OCI-M2 (cell line): ENCODE data around the gene TBKBP1.
A peak's percentile ranks its signal among the peaks of the same experiment; 100 is the strongest.
"Not testable (repeated sequence)": the region's sequence is repeated elsewhere in the genome, so short reads cannot be mapped to it uniquely, and the experiment has no call there.

Experiments used
- DNase-seq: peaks from one replicate; lab custom pipeline; 2025; ENCODE audit not compliant: unreplicated experiment; lab: John Stamatoyannopoulos, UW

TBKBP1 gene

DNA sequence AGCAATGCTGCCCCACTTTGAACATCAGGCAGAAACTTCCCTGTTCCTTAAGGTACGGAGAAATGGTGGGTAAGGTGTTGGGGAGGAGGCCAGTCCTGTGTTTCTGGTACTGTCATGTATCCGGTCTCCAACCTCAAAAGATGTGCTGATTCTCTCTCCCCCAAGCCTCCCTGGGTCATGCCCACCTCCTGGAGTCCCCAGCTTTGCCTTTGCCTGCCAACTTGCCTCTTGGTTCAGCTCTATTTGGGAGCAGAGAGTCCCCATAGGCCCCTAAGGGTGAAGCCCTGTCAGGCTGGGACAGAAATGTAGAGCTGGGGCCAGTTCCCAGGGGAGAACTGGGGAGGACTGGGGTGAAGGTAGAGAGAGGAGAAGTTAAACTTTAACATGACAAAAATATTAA is 37.4 kb downstream of the TBKBP1 start:
- no peak for DNase-seq

DNA sequence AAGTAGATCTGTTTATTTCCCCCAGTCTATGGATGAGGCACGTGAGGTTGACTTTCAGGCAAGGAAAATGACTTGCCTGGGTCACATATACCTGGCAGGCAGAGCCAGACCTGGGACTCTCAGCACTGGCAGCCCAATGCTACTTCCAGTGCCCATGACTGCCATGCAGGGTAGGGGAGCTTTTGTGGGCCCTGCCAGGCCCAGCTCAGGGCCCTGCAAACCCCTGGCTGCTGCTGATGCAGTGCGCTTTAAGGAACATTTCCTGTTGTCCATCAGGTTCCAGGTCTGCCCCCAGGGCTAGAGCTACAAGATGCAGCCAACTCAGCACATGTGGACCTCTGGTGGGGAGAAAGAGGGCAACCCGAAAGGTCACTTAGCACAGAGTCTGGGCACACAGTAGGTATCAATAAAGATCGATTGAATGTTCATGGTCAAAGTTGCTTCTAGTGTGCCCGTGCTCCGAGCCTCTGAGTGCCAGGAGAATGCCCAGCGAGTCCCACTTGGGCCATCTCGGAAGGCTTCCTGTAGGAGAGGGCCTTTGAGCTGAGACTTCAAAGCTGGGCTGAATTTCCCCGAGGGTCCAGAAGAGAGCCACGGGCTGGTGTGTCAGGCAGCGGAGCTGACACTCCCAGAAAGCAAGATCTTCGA is 38.6 kb downstream of the TBKBP1 start:
- DNase-seq, result no peak

DNA sequence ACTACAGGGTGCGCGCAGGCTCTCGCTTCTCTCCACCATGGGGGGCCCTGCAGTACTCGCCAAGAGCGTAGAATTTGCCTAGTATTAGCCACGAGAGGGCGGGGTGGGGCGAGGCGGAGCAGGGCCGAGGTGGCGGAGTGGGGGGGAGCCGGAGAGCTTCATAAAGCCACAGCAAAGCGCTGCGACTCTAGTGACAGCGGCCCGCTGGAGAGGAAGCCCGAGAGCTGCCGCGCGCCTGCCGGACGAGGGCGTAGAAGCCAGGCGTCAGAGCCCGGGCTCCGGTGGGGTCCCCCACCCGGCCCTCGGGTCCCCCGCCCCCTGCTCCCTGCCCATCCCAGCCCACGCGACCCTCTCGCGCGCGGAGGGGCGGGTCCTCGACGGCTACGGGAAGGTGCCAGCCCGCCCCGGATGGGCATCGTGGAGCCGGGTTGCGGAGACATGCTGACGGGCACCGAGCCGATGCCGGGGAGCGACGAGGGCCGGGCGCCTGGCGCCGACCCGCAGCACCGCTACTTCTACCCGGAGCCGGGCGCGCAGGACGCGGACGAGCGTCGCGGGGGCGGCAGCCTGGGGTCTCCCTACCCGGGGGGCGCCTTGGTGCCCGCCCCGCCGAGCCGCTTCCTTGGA is 39.2 kb downstream of the TBKBP1 start, which contains the start of gene TBX21:
TSS of gene TBX21 (plus strand) at position 190 of the 627 bp plus-strand sequence. CDS start at position 409, 219 bp downstream.
- DNase-seq, result peak; percentile 6

DNA sequence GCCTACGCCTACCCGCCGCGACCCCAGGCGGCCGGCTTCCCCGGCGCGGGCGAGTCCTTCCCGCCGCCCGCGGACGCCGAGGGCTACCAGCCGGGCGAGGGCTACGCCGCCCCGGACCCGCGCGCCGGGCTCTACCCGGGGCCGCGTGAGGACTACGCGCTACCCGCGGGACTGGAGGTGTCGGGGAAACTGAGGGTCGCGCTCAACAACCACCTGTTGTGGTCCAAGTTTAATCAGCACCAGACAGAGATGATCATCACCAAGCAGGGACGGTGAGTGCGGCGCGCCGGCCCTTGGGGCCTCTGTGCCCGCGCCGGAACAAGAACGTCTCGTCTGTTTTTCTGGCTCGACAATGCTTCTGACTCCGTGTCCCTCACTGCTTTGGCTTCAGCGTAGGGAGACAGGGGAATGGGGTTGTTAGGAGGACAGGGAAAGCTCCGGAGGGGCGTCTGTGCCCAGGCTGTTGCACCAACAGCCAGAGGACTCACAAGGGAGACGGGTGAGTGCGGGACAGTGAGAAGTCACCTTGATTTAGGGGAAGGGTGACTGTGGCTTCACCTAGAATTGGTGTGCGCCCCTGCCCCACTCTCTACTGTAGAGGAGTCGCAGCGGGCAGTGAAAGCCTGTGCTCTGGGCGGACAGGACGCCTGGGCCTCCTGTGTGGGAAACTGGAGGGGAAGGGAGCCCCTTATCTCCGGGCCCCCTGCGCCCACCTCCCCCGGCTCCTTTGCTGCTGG is 39.9 kb downstream of the TBKBP1 start:
- DNase-seq, result no peak

DNA sequence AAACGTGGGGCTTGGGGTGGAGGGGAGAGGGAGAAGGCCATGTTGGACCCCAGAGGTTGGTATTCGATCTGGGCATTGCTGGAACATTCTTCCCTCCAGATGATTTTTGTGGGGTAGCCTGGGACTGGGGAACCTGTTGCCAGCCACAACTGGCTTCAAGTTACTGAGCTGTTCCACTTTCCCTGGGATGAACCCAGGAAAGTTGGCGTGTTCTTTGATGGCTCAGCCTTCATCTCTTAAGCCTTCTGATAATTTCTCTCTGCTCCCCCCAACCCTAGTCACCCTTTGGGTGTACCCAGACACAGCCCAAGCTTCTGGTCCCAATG is 41.1 kb downstream of the TBKBP1 start:
- no peak for DNase-seq

DNA sequence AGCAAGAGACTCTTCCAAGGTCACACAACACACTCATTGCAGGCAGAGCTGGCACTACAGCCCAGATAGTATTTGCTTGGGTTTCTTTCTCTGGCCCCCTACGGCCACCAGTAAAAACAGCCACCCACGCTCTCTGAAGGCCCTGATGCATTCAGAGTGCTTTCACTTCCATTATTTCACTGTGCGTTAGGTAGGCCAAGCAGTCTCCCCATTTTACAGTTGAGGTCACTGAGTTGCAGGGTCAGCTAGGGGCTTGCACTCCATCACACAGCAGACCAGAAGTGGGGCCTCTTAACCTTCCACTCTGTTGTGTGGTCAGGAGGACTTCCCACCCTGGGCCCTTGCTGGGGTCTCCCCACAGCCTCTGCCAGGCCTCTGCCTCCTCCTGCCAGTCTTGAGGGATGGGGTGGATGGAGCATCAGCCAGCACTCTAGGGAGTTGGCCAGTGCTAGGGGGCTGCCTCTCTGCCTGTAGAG is 41.6 kb downstream of the TBKBP1 start:
- no peak for DNase-seq

DNA sequence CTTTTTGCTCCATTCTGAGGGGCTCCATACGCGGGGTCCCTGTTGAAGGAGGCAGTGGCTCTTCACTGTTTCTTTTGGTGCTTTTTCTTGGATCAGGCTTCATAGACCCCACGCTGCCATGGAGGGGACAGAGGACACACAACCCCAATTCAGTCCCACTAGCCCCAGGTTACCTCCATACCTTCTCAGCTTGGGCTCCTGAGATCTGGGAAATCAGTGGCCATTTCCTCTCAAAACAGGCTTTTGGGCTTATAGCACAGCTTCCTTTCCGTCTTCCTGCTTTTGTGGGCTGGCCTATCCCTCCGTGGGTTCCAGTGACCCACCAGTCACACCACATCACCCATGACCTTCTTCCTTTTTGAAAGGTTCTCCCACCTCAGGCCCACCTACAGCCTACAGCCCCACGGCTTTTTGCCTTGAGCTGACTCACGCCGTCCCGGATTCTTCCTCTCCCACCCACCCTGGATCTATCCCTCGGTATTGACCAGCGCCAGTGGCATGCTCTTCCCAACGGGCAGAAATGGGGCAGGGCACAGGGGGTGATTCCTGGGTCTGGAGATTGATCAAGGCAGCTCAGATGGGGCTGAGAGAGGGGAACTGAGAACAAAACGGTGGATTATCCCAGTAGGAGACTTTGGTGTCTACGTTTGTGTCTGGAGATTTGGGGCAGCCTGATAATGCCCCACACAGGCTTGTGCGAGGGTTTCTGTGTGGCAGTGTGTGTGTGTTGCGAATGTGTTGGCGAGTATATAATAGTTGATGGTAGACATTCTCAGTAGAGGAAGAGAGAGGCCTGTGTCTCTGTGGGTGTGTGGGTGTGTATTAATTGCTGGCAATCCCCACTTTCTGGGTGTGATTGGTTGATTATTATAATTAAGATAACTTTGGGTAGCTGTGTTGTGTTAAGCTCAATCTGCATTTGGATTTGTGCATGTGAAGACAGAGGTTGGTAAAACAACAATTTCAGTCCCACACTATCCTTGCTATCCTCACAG is 42.8 kb downstream of the TBKBP1 start:
- DNase-seq, result no peak

DNA sequence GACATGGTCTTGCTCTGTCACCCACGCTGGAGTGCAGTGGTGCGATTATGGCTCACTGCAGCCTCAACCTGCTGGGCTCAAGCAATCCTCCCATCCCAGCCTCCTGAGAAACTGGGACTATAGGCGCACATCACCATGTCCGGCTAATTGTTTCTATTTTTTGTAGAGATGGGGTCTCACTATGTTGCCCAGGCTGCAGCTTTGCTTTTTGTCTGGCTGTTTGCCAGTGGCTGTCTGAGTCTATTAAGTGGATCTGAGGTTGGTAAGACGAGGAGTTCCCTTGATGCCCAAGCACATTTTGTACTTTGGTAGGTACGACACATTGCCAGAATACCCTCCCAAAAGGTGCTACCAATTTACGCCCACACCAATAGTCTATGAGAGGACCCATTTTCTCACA is 44.2 kb downstream of the TBKBP1 start:
- DNase-seq, result no peak

DNA sequence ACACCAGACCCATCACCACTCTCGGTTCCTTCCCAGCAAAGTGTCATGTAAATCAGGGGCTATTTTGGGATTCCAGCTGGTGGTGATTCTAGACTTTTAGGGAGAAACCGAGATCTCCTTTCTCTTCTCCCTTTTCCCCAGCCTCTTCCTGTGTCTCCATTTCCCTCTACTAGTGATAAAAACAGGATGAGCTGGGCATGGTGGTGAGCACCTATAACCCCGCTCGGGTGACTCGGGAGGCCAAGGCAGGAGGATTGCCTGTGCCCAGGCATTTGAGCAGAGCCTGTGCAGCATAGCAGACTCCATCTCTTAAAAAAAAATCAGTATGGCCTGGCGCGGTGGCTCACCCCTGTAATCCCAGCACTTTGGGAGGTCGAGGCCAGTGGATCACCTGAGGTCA is 45.2 kb downstream of the TBKBP1 start:
- DNase-seq, result no peak

DNA sequence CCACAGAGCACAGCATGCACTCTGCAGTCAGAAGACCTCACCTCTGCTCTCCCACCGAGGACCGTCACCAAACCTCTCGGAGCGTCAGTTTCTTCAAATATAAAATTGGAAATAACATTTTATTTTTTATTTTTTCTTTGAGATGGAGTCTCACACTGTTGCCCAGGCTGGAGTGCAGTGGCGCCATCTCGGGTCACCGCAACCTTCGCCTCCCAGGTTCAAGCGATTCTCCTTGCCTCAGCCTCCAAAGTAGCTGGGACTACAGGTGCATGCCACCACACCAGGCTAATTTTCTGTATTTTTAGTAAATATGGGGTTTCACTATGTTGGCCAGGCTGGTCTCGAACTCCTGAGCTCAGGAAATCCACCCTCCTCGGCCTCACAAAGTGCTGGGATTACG is 46.0 kb downstream of the TBKBP1 start:
- not testable (repeated sequence) for DNase-seq

DNA sequence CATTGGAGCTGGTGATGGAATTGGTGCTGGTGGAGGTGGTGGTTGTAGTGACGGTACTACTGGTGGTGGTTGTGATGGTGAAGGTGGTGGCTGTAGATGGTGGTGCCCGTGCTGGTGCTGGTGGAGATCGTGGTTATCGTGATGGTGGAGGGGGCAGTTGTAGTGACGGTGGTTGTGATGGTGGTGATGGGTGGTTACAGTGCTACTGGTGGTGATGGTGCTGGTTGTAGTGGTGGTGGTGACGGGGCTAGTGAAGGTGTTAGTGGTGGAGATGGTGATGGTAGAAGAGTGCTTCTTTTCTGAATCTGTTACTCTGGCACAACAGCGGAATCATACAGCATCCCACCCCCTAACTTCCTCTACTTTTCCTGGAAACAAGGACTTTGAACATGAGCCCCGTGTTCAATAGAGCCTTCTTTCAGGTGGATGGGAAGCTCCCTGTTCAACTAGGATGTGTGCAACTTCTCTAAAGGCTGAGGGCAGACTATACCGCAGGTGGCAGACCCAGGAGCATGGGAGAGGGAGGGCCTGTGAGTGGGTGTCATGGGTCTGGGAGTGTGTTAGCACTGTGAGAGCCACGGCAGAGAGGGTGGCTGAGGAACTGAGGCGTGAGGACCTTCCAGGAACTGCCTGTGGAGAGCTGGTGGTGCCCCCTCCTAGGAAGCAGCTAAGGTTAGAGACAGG is 47.3 kb downstream of the TBKBP1 start:
- no peak for DNase-seq

DNA sequence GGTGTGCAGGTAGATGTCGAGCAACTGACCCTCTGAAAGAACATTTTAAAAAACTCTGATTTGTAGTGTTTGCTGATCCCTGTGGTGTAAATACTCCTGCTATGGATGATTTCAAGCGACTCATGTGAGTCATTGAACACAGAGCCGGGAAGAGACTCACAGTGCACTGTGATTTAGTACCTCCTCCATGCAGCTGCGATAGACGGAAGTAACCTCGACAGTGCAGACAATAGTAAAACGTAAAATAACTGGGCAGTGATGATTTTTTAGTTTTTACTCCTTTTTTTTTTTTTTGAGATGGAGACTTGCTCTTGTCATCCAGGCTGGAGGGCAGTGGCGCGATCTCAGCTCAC is 47.8 kb downstream of the TBKBP1 start:
- DNase-seq, result no peak

DNA sequence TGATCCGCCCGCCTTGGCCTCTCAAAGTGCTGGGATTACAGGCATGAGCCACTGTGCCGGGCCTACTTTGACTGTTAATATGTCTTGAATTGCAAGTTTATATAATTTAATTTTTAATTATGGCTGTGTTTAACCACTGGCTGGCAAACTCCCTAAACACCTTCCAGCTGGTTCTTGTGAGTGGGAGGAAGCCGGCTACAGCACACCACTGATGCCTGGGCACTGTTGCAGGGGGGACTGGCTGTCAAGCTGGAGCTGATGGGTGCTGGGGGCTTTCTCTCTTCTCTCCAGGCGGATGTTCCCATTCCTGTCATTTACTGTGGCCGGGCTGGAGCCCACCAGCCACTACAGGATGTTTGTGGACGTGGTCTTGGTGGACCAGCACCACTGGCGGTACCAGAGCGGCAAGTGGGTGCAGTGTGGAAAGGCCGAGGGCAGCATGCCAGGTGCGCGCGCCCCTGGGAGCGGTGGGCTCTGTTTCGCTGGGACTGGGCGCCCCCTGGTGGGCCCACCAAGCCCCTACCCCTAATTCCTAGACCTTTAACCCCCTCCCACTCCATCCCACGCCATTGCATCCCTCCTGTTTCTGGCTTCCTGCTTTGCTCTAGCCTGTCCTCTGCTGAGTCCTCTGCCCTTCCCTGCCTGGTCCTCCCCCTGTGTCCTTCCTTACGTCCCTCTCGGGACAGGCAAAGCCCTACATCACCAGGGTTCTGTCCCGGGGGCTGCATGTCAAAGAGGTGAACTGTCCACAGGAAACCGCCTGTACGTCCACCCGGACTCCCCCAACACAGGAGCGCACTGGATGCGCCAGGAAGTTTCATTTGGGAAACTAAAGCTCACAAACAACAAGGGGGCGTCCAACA is 48.6 kb downstream of the TBKBP1 start:
- no peak for DNase-seq

DNA sequence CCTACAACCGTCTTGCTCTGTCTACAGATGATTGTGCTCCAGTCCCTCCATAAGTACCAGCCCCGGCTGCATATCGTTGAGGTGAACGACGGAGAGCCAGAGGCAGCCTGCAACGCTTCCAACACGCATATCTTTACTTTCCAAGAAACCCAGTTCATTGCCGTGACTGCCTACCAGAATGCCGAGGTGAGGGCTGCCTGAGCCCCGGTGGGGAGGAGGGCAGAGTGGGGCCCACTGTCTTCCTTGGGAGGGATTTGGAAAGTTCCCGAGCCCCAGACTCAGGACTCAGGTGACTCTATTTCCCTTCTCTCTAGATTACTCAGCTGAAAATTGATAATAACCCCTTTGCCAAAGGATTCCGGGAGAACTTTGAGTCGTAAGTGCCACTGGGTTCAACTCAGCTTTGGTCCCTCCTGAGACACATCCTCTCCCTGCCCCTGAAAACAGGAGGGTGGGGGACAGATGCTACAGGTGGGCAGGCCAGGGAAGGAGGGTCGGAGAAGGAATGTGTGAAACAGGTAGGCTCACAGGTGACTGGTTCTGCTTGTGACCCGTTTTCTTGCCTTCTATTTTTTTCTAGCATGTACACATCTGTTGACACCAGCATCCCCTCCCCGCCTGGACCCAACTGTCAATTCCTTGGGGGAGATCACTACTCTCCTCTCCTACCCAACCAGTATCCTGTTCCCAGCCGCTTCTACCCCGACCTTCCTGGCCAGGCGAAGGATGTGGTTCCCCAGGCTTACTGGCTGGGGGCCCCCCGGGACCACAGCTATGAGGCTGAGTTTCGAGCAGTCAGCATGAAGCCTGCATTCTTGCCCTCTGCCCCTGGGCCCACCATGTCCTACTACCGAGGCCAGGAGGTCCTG is 50.4 kb downstream of the TBKBP1 start:
- no peak for DNase-seq

DNA sequence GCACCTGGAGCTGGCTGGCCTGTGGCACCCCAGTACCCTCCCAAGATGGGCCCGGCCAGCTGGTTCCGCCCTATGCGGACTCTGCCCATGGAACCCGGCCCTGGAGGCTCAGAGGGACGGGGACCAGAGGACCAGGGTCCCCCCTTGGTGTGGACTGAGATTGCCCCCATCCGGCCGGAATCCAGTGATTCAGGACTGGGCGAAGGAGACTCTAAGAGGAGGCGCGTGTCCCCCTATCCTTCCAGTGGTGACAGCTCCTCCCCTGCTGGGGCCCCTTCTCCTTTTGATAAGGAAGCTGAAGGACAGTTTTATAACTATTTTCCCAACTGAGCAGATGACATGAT is 51.0 kb downstream of the TBKBP1 start:
- no peak for DNase-seq

DNA sequence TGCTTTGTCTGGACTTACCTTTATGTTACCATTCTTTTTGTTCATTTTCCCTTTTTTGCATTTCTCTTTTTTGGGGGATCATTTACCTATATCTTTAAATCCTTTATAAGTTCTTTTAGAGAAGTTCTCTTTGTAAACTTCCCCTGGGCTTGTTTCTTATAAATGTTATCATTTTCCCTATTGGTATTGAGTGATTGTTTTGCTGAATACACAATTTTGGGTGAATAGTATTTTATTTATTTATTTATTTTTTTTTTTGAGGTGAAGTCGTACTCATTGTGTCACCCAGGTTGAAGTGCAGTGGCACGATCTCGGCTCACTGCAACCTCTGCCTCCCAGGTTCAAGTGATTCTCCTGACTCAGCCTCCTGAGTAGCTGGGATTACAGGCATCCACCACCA is 57.5 kb downstream of the TBKBP1 start:
- no peak for DNase-seq

DNA sequence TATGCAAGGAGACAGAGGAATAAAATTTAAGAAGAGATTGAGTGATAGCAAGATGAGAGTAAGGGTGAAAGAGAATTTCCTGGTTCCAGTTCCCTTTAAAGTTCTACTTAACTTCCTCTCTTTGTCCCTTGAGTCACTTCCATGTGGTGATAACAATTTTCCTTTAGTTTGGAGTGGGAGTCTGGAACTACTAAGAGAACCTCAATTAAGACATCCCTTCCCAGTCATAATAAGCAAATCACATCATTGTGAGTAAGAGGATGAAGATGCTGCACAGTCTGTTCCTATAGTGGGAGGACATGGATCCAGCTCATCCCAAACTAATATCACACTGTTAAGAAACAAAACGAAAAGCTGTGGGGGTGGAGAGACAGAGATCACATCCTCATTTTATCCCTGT is 63.4 kb downstream of the TBKBP1 start:
- no peak for DNase-seq

DNA sequence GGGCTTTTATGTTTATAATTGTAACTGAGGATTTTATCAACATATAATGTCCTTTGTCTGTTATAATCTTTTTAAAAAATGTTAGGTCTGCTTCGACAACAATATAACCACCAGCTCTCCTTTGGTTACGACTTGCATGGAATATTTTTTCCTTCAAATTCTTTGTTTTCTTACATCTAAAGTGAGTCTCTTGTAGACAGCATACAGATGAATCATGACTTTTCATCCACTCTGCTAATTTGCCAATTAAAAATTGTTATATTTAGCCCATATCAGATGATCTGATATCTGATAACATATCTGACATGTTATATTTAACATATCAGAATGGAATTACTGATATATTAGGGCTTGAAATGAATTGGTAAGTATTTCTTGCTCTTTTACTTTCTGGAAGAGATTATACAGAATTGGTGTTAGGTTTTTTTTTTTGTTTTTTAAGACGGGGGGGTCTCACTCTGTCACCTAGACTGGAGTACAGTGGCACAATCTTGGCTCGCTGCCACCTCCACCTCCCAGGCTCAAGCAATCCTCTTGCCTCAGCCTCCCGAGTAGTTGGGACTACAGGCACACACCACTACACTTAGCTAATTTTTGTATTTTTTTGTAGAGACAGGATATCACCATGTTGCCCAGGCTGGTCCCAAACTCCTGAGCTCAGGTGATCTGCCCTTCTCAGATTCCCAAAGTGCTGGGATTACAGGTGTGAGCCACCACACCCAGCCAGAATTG is 66.6 kb downstream of the TBKBP1 start:
- no peak for DNase-seq
